ENCODE measurements around the gene CSNK1G1. TPM values are rescaled to one million over a fixed set of nuclear protein-coding genes. Genes with fewer than 3 reads are reported as not detected.

Gene CSNK1G1
- total and polyA plus RNA-seq, 2 of the 8 experiments (the other 6 are each of a cell fraction or from before 2014, with no cell fraction given) = 6.0 to 12.9 TPM

DNA sequence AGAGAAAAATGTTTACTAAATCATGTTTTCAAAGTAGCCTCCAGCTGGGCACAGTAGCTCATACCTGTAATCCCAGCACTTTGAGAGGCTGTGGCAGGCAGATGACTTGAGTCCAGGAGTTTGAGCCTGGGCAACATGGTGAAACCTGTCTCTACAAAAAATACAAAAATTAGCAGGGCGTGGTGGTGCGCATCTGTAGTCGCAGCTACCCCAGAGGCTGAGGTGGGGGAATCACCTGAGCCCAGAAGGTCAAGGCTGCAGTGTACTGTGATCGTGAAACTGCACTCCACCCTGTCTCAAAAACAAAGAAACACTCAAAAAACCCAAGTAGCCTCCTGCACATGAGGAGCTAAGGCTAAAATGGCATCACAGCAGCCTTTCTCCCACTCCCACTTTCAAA is 191.5 kb downstream of the CSNK1G1 start:
- Histone ChIP-seq H3K9ac (replicated peaks in 1 of 4; ENCODE audit: extremely low read depth in 1 of 4, low read depth in 3 of 4, low read length in 3 of 4) (0 out of 7 replicates have a peak overlapping the region, but pooled peaks of 1 of the 4 experiments have one; percentile 30), H3K14ac (ENCODE audit: insufficient read length) (no peak overlapping the region), H2BK5ac (ENCODE audit: low read depth, low read length) (no peak overlapping the region), H3K36me3 (ENCODE audit: control insufficient read depth in 2 of 4, insufficient read depth in 4 of 4, low read length in 3 of 4) (peaks cover 7 to 14% (median 11%) of the 10 kb centered on the region in 4 experiments), H2BK15ac (ENCODE audit: low read length) (no peak overlapping the region), H3K4me2 (ENCODE audit: insufficient read depth in 1 of 2, low read depth in 2 of 2, low read length in 2 of 2) (peak overlapping the region in 1 of 2 experiments; percentile 81; a peak in 1 of 4 replicates), H3K9me3 (ENCODE audit: insufficient read depth in 2 of 2, low read depth in 1 of 2, low read length in 1 of 2) (no peaks in the 10 kb centered on the region), H3K79me1 (ENCODE audit: low read depth, low read length) (no peaks in the 10 kb centered on the region), H3K23ac (ENCODE audit: insufficient read length) (no peak overlapping the region), H4K5ac (ENCODE audit: insufficient read length, low read depth, low read length) (no peak overlapping the region), H2BK20ac (ENCODE audit: low read length) (no peak overlapping the region), H3K4me3 (ENCODE audit: extremely low read depth in 1 of 4, insufficient read depth in 2 of 4, low read depth in 3 of 4, low read length in 4 of 4) (no peak overlapping the region), H4K20me1 (replicated peaks in 1 of 2; ENCODE audit: control insufficient read depth in 1 of 2, insufficient read depth in 2 of 2, low read length in 2 of 2) (peaks cover 0 to 5% of the 10 kb centered on the region in 2 experiments), H3K27me3 (replicated peaks in 1 of 4; ENCODE audit: control insufficient read depth in 3 of 4, extremely low read depth in 1 of 4, insufficient read depth in 3 of 4, low read length in 3 of 4) (no peaks in the 10 kb centered on the region), H2BK120ac (replicated peaks; ENCODE audit: low read depth, low read length) (no peak overlapping the region), H4K8ac (ENCODE audit: extremely low read depth, insufficient read depth, low read length) (no peak overlapping the region), H2BK12ac (ENCODE audit: low read depth, low read length) (no peak overlapping the region), H3K4me1 (replicated peaks in 1 of 4; ENCODE audit: control insufficient read depth in 3 of 4, insufficient read depth in 4 of 4, low read length in 3 of 4) (peaks cover 0 to 13% (median 5%) of the 10 kb centered on the region in 4 experiments), H3K56ac (replicated peaks; ENCODE audit: insufficient read length, low read depth, low read length) (no peak overlapping the region), H3K27ac (ENCODE audit: low read depth, low read length) (no peak overlapping the region), H3K23me2 (ENCODE audit: low read depth, low read length) (peaks cover 3% of the 10 kb centered on the region; the same call in 1 of the 2 replicates), H2AK5ac (ENCODE audit: low read depth, low read length) (no peak overlapping the region), H4K91ac (replicated peaks; ENCODE audit: insufficient read length, low read length) (no peak overlapping the region), H3K79me2 (ENCODE audit: control insufficient read depth in 1 of 2, insufficient read depth in 2 of 2, low read length in 2 of 2) (peaks cover 0 to 9% of the 10 kb centered on the region in 2 experiments; a peak in 2 of 4 replicates), H3K4ac (replicated peaks; ENCODE audit: insufficient read length, low read depth, low read length) (no peak overlapping the region), H3K18ac (ENCODE audit: extremely low read depth, low read length) (no peak overlapping the region), H2AFZ (ENCODE audit: low read length) (no peak overlapping the region)
- DNase-seq (ENCODE audit: low read depth in 1 of 2, low spot score in 2 of 2) (no peak), FAIRE-seq (no peak)
- POLR2A ChIA-PET (ENCODE audit: partially characterized antibody) = interaction anchor here (3.5 kb wide), 1 partner anchor 11 kb away, joined by 34 read pairs; no protein-coding TSS in a partner anchor
- CTCF ChIA-PET (ENCODE audit: partially characterized antibody) = interaction anchor here (0.6 to 1.4 kb wide), 4 partner anchors 11 to 713 kb away, joined by 3 to 5 read pairs (median 4); no protein-coding TSS in a partner anchor
- WGBS, 2 experiments (ENCODE audit: extremely low coverage in 1 of 2, insufficient coverage in 1 of 2, insufficient read length in 1 of 2, insufficient replicate concordance in 2 of 2, low coverage in 1 of 2, low lambda C conversion rate in 2 of 2, missing lambda C conversion rate in 1 of 2) = 97% methylated on average over 4 of the region's 4 CpGs; no CpG with 5 or more reads in 1 of the 2 experiments
- no peak for TF ChIP-seq JUN (IDR thresholded peaks at IDR 0.05; ENCODE audit: low read depth, low read length)
- no peak for TF ChIP-seq CBX8 (IDR thresholded peaks at IDR 0.05; ENCODE audit: borderline replicate concordance, low read depth, low read length)
- no peak for TF ChIP-seq RBBP5 (IDR thresholded peaks at IDR 0.05; ENCODE audit: borderline replicate concordance, low read depth, low read length)
- TF ChIP-seq ATF2 (IDR thresholded peaks at IDR 0.05; ENCODE audit: low read length) = no peak
- no peak for TF ChIP-seq SIRT6 (IDR thresholded peaks at IDR 0.05; ENCODE audit: low read length)
- TF ChIP-seq SP4 (IDR thresholded peaks at IDR 0.05; ENCODE audit: low read length) = no peak
- no peak for TF ChIP-seq FOSL1 (IDR thresholded peaks at IDR 0.05; ENCODE audit: insufficient read depth, low read depth, low read length)
- TF ChIP-seq EP300 (IDR thresholded peaks at IDR 0.05; ENCODE audit: borderline replicate concordance in 1 of 2, low read depth in 2 of 2, low read length in 2 of 2) = no peak
